Liver (tissue), 3 donors: ENCODE results near the gene BSND.

Source experiments
- CTCF ChIP-seq: fragments of 150-350 bp; IDR thresholded peaks from 2 replicates; pipeline ENCODE4 v1.5.1; 2017; ENCODE audit warnings: improper control_type of control experiment, low read depth, low read length; ENCODE audit not compliant: missing input control
- GABPA ChIP-seq, 2 donors: IDR thresholded peaks in 1 of 2; conservative IDR thresholded peaks in 1 of 2; 2 replicates each; pipeline ENCODE4 v1.6.1; 2016; ENCODE audit warnings: antibody characterized with exemption in 2 of 2, mild to moderate bottlenecking in 1 of 2, moderate library complexity in 1 of 2
- JUND ChIP-seq, 2 donors: IDR thresholded peaks; 2 replicates each; pipeline ENCODE4 v1.6.1; 2016; ENCODE audit warnings: antibody characterized with exemption in 2 of 2
- MAX ChIP-seq: IDR thresholded peaks from 2 replicates; pipeline ENCODE4 v1.6.1; 2016; ENCODE audit warnings: antibody characterized with exemption
- REST ChIP-seq: IDR thresholded peaks from 2 replicates; pipeline ENCODE4 v1.6.1; 2016; ENCODE audit warnings: antibody characterized with exemption, mild to moderate bottlenecking
- SP1 ChIP-seq: IDR thresholded peaks from 2 replicates; pipeline ENCODE4 v1.6.1; 2018; ENCODE audit warnings: antibody characterized with exemption, mild to moderate bottlenecking
- TAF1 ChIP-seq: conservative IDR thresholded peaks from 2 replicates; pipeline ENCODE4 v1.6.1; 2016; ENCODE audit warnings: antibody characterized with exemption, mild to moderate bottlenecking
- YY1 ChIP-seq: IDR thresholded peaks from 2 replicates; pipeline ENCODE4 v1.6.1; 2016; ENCODE audit warnings: antibody characterized with exemption, mild to moderate bottlenecking
- TF ChIP-seq, protein P1 (sequence below): IDR thresholded peaks from 2 replicates; pipeline ENCODE4 v1.6.1; 2016; ENCODE audit warnings: antibody characterized with exemption
- donor health status: healthy.
- donor health status: healthy.

- no peak for TF ChIP-seq CTCF
- no peak for TF ChIP-seq MAX
- TF ChIP-seq SP1: no peak
- no peak for TF ChIP-seq TAF1
- TF ChIP-seq REST: no peak
- TF ChIP-seq, protein P1, sequence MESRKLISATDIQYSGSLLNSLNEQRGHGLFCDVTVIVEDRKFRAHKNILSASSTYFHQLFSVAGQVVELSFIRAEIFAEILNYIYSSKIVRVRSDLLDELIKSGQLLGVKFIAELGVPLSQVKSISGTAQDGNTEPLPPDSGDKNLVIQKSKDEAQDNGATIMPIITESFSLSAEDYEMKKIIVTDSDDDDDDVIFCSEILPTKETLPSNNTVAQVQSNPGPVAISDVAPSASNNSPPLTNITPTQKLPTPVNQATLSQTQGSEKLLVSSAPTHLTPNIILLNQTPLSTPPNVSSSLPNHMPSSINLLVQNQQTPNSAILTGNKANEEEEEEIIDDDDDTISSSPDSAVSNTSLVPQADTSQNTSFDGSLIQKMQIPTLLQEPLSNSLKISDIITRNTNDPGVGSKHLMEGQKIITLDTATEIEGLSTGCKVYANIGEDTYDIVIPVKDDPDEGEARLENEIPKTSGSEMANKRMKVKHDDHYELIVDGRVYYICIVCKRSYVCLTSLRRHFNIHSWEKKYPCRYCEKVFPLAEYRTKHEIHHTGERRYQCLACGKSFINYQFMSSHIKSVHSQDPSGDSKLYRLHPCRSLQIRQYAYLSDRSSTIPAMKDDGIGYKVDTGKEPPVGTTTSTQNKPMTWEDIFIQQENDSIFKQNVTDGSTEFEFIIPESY: no peak
- TF ChIP-seq JUND (IDR thresholded peaks at IDR 0.05): no peak
- no peak for TF ChIP-seq YY1
- TF ChIP-seq GABPA (IDR thresholded peaks at IDR 0.05 in 1 of 2, conservative IDR thresholded peaks at IDR 0.05 in 1 of 2): no peak
These were observed at the start of gene BSND for GRCh38 chr1:54998677-54999076.
